Stimulated activated CD8-positive, alpha-beta memory T cell treated with anti-CD3 and anti-CD28 coated beads, Interleukin-15, amount 100 ng/mL, for 48 hours (primary cell): ENCODE measurements around the gene BARHL1.

Experiments
- DNase-seq, 2 donors: peaks; one replicate each; pipeline ENCODE4 v3.0.0-alpha.2; 2020; ENCODE audit warnings: low read depth in 2 of 2

The BARHL1 gene

DNA sequence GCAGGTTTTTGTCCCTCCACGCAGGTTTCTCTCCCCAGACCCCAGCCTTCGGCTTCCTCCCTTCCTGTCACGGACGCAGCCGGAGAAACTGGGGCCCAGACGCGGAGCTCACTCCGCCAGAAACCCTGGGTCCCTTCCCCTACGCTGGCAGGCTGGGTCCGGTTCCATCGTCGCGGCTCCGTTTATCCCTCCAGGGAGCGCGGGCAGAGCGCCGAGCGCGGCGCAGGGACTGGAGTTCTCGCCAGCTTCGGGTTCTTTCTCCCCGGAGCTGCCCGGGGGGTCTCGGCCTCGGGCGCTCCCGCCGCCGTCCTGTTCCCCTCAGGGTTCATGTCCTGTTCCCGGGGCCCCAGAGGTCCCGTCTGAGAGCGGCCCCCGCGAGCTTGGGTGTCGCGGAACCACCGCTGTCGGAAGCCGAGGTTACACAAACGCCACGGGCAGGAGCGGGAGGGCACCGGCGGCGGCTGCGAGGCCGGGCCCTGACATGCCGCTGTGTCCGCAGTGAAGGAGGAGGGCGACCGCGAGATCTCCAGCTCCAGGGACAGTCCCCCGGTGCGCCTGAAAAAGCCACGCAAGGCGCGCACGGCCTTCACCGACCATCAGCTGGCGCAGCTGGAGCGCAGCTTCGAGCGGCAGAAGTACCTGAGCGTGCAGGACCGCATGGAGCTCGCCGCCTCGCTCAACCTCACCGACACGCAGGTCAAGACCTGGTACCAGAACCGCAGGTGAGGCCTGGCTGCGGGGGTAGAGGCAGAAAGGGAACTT is 4.6 kb downstream of the BARHL1 start:
- DNase-seq = no peak

DNA sequence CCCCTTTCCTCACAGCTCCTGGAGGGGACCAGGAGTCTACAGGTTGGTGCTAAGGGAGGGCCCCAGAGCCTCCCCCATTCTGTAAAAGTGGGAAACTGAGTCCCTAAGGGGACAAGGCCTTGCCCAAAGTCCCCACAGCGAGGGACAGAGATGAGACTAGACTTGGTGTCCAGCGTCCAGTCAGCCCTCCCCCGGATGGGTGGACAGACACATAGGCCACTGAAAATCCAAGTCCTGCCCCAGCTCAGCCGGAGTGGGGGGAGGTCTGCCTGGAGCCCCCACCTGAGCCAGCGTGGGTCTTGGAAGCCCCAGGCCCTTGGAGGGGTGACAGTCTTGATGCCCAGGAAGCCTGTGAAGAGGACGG is 5.2 kb downstream of the BARHL1 start:
- DNase-seq = no peak

DNA sequence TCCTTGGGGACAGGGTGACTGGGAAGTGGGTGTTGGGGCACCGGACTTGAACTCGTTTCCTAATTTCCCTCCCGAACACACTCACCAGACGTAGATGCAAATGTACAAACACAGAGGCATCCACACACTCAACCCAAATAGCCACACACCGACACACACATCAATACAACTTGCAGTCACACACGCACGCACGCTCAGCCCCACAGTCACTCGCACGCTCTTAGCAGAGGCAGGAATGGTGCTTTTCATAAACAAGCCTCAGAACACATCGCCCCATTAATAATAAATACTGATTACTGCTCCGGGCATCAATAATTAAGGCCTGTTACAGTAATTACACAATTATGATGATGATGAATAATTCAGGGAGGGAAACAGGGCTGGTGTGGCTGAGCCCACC is 5.7 kb downstream of the BARHL1 start:
- no peak for DNase-seq

DNA sequence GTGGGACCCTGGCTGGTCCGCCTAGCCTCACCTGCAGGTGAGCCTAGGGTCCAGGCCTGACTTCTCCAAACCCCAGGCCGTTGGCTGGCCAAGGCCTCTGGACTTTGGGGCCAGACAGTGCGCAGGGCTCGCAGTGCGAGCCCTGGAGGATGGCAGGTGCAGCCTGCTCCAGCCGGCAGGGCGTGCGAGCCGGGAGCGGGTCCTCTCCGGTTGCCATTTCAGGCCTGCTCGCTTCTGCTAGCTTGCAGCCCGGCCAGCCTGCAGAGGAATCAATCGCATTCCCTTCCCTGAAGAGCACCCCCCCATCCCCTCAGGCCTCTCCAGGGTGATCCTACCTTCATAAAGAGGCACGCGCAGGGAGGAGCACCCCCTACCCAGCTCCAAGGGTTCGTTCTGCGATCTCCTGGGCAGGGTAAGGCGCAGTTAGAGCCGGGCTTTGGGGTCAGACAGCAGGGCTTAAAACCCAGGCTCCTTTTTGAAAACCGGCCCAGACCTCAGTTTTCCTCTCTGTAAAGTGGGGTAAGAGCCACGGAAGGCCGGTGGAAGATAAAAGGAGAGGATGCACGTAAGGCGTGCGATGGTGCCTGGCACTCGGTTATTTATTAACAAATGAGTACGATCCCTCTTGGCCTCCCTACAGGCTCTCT is 6.2 kb downstream of the BARHL1 start:
- DNase-seq = no peak

DNA sequence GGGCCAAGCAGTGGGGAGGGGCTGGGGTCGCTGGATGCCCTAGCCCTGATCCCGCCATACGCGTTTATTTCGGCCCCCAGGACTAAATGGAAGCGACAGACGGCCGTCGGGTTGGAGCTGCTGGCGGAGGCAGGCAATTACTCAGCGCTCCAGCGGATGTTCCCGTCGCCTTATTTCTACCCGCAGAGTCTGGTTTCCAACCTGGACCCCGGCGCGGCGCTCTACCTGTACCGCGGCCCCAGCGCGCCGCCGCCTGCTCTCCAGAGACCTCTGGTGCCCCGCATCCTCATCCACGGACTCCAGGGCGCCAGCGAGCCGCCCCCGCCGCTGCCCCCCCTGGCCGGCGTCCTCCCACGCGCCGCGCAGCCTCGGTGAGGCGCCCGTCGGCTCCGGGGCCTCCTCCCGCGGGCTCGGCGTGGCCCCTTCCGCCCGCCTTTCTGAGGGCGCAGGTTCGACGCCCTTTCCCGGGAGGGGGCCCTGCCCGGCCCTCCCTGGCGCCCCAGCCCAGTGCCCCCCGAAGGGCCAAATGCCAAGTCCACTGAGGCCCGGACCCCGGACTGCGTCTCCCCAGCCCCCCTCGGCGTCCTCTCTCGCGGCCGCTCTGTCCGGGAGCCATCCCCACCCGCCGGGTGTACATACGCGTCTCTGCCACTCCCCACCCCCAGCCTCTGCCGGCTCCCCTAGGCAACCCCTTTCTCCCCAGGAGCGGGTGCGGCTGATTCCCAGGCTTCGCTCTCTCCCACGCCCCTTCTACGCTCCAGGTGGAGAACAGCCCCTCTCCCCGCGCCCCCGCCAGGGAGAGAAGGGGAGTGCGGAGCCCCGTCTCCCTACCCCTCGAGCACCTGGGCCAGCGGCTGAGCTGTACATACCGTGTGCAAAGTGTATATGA is 7.0 kb downstream of the BARHL1 start:
- DNase-seq = no peak

DNA sequence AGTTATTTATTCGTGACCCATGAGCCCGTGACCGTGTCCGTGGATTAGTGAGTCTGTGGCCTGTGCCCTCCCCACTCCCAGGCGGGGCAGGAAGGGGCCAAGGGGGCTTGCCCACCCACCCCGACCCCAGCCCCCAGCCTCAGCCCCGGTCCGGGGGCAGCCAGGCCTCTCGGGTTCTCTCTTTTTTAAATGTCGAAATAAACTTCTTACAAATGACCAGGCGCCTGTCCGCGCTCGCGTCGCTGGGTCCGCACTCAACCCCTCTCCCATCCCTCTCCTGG is 7.6 kb downstream of the BARHL1 start:
- DNase-seq = no peak

DNA sequence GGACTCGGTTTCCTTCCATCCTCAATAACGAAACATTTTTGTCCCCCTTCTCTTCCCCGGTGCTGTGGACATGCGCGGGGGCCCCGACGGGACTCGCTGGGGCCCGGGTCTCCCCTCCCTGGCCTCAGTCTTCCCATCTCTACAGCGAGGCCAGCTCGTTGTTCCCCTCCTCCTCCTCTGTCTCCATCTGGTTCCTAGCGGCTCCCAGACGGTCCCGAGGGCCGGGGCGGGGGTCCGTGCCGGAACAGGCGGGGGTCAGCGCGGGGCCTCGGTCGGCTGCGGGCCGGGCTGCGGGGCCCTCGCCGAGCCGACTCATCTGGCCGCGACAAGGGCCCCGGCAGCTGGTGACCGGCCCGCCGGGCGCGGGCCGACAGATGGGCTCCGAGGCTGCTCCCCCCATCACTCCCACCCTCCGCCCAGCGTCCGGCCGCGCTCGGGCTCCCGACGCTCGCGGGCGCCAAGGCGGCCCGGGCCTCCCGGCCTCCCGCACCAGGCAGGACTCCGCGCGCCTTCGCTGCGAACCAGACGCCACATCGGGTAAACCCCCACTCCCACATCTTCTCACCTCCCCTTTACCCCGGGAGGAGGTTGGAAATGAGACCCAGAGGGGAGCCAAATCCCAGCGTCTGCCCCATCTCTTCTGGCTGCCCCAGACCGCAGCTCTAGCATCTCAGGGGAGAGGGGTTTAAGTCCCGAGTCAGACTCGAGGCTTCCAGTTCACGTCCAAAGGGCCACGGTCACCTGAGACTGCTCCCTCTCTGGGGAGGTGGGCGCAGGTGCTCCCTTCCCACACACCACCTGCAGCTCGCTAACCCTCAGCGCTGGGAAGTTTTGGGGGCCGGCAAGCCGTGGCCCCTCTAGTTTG is 8.1 kb downstream of the BARHL1 start:
- DNase-seq = no peak

DNA sequence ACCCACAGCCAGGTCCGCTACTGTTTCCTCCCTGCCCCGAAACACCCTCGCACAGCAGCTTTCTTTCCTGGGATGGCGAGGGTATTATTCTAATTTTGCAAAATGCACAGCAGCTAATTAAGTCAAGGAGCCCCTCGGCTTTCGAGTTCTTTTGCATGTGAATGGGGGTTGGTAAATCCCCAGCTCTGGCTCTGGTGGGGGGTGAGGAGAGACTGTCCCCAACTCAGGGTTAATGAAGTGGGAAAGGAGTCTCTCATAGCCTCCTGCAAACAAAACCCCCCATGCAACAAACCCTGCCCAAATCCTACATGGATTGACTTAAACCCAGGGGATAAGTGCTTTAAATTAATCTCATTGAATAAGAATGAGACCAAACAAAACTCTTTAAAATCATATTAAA is 8.8 kb downstream of the BARHL1 start:
- no peak for DNase-seq

DNA sequence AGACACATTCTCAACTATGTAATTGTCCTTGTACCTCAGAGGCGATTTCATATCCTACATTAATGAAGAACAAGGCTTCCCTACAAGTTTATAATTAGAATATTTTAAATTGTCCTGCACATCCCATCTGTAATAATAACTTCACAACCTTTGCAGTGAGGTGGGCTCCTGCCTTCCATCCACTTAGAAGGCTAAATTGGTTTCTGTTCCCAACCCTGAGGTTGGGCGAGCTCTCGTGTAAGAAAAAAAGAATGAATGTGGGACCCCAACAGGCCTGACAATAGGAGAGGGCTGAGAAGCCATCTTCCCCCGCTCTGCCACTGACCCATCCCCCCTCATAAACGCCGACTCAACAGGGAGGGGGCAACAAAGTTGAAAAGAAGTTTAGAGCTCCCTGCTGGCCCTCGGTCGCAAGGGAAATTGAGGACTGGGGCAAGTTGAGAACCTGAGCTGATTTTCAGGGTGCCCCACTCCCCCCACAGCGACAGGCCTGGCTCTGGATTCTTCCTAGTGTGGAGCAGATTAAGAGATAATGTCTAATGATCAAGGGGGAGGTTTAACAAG is 9.4 kb downstream of the BARHL1 start:
- no peak for DNase-seq

DNA sequence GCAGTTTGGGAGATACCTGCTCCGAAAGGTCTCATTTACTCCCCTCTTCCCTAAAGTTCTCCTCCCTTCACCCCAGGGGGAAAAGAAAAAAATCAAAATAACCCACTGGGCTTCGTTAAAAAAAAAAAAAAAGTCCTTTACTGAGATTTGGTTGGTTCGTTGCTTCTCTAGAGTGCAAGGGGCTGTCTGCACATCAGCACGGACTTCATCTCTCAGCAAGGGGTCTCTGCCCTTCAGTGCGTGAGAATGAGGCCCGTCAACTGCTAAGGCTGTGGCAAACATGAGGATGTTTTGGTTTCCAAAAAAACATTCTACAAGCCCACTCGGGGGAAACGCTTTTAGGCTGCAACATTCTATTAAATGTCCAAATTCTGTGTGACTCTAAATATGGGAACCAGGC is 10.0 kb downstream of the BARHL1 start:
- DNase-seq = no peak

DNA sequence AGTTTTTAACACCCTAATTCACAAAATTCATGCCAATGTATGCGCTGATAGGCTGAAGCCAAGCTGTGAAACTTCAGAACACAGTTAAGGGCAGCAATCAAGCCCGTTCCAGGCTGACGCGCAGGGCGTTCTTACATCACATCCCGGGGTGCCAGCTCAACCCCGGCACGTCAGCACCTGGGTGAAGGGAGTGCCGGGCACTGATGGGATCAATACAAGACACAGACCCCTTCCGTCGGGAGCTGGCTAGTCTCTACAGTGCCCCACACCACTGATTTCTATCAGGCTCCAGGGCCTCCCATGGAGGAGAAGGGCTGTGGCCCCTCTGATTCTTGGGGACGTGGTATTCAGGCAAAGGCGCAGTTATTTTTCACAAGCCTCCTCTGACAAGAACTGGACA is 12.0 kb downstream of the BARHL1 start:
- no peak for DNase-seq

DNA sequence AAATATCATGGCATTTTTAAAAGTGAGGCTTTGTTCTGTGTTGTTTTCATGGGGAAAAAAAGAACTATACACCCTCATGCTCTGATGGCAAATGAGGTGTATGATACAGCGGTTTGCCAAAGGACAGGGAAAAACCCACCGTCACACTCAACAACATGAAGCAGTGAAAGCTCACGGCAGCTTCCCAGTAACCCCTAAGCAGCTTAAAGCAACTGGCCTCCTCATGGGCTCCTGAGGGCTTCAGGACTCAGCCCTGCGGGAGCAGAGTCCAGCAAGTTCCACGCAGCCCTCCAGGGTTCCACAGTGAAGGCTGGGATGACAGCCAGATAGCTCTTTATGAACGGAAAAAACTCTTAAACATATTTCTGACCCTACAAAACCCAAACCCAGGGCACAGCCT is 12.9 kb downstream of the BARHL1 start:
- DNase-seq = no peak

DNA sequence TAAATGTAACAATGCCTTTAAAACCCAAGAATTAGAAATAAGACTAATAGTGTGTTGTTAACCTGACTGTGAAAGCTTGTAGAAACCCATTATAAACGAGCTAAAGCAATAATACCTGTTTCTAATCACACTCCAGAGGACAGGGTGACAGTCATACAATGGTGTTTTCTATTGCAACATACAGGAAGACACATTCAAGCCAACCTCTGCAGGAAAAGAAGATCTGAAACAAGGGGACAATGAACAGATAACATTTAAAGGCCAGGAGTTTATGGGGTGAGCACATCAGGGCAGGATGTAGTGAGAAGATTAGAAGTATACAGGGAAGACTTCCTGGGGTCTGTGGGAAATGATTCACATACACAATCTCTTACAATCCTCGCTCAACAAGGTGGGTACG is 13.8 kb downstream of the BARHL1 start:
- DNase-seq = no peak

DNA sequence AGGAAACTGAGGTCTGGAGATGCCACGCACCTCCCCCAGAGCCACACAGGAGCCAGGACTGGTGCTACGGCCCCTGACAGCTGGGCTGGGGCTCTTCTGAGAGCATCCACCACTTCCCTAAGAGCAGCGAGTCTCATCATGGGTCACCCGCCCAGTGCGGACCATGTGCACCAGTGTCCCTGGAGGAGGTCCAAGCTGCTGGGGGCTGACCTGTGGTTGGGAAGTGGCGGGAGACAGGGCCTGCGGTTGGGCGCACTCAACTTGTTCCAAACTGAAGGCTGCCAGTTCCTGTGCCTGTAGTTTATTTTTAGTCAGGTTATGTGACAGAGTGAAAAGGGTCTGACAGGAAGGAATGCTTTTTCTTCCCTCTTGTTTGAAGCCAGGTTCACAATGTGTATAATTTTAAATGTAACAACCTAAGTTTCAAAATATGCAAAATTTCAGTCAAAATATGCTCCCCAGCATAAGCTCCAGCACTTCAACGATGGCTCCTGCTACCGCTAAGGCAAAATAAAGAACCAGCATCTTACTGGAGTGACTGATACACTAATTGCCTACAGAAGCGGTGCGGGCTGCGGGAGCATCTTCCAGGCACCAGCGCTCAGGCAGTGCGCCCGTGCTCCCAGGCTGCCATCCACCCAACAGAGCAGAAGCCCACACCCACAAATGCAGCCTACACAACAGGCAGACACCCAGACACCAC is 14.8 kb downstream of the BARHL1 start:
- DNase-seq = no peak

DNA sequence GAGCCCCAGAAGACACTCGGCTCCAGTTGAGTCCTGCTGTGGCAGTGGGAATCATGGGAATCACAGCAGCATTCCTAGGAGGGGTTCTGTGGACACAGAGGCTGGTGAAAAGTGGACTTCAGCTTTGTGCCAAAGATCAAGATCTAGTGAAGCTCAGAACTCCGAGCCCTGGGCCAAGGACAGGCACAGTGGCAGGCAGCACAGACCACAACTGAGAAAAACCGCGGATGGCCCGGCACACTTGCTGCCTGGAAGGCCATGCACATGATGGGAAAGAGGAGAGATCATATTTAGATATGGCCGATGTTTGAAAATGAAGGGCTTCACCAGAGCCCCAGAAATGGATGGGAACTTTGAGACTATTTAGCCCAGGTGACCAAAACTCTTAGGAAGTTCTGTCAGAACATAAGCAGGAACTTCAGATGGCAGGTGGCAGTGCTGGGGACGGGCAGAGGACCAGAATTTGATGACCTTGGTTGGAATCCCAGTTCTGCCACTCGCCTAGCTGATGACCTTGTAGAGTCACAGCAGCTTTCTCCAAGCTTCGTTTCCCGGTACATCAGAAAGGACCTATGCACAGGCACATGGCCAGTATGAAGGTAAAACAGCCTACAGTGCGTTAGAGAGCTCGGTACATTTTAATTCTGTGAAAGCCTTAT is 18.0 kb downstream of the BARHL1 start:
- DNase-seq = no peak

DNA sequence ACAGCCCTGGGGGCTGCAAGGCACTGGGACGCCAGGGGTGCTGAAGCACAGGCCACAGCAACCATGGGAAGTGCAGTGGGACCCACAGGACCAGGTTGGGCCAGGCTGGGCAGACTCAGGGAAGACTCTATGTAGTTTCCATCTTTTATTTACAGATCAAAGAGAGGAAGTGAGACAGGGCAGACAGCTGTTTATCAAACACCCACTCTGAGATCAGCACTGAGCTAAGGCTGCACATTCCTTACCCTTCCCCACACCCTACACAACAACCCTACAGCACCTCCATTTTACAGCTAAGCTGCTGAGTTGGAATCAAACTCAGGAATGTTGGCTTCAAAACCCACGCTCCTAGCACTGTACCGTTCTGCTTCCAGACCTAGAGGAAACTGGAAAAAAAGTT is 19.8 kb downstream of the BARHL1 start:
- DNase-seq = no peak

DNA sequence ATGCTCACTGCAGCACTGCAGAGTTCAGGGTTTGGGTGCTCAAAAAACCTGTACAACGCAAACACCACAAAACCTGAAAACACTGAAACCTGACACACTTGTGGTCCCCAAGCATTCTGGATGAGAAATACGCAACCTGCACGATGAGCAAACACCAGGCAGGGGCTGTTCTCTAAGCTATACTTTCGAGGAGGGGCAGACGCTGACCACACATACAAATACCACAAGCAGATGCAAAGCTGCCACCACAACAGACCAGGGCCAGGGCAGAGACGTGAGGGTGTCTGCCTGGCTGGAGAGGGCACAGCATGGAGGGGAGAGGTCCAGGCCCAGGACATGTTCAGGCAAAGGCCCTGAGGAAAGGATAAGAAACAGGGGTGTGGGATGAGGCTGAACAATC is 23.0 kb downstream of the BARHL1 start:
- no peak for DNase-seq

DNA sequence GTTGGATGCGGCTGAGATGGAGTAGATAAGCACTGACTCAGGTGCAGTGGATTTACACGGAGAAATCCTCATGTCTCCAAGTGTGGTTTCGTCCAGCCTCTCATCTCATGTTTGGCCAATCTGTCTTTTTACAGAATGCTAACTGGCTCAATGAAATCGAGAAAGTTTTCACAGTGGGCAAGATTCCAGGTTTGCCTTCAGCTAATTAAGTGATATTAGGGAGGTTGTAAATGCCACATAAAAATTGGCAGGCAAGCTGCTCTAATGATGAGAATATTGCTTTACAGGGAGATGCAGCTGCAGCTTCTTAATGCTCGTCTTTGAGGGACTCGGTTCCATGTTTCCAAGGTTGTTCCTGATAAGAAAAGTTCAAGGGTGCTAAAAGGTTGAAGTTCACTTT is 23.7 kb downstream of the BARHL1 start:
- DNase-seq = no peak

DNA sequence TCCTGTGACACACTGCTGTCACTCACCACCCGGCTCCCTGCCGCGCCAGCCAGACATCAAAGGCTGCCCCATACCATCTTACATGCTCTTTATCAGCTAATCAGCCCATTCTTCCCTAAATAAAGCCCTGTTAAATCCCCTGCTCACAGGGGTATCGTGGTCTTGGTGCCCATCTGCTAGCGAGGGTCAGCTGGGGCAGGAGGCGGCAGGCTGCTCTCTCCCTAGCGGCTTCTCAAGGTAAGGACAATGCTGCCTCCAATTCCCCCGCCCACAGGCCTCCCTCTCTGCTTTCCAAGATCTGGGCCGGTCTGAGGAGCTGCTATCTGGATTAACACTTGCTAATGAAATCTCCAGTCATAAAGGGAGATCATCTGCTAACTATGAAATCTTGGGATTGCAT is 26.8 kb downstream of the BARHL1 start:
- DNase-seq = no peak

DNA sequence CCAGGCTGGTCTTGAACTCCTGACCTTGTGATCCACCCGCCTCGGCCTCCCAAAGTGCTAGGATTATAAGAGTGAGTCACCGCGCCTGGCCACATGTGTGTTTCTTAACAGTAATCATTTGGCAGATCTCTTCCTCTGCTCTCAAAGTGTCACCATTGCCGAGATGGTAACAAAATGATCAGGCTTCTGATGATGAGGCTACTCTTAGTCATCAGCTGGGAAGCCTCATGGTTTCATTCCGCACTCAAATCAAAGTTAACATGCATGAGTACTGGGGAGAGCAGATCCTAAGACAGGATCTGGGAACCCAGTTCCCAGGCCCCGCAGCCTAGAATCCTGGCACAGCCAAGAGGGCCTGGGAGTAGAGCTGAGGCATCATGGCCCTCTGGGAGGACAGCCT is 27.4 kb downstream of the BARHL1 start:
- peak in 1 of 2 donors; percentile 14 for DNase-seq

DNA sequence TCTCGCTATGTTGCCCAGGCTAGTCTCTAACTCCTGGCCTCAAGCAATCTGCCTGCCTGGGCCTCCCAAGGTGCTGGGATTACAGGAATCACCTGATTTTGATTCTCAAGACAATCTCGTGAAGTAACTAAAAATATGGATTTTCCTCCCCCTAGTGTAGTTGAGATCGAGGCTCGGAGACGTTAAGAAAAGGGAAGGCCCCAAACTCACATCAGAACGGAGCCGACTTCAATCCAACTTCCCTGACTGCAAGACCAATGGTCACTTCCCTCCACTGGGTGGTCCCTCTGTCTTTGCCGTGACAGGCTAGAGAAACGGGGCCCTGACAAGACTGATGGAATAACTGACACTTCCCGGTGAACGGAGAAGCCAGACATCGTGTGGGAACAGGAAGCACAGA is 28.3 kb downstream of the BARHL1 start:
- DNase-seq = no peak
